ENCODE results near the gene EFEMP1.

EFEMP1 gene

GRCh38 chr2:55949211-55949610 is 25.6 kb upstream of the EFEMP1 start:
- no peaks in the 10 kb centered on the region for H3K9me3 Mint-ChIP-seq (ENCODE audit: low read depth)
- no peaks in the 10 kb centered on the region for H3K4me1 Mint-ChIP-seq (ENCODE audit: low read depth)
- no peaks in the 10 kb centered on the region for H3K36me3 Mint-ChIP-seq
- H3K27ac Mint-ChIP-seq: no peak overlapping the region
- H3K4me3 Mint-ChIP-seq: no peak overlapping the region
- H3K27me3 Mint-ChIP-seq: peaks cover 3% of the 10 kb centered on the region

- Mint-ChIP-seq H3K4me1 (ENCODE audit: low read depth) (no peaks in the 10 kb centered on the region), H3K27me3 (peaks cover 3% of the 10 kb centered on the region), H3K36me3 (no peaks in the 10 kb centered on the region), H3K9me3 (ENCODE audit: low read depth) (no peaks in the 10 kb centered on the region), H3K27ac (no peak overlapping the region), H3K4me3 (no peak overlapping the region)
These were observed 24.8 kb upstream of the EFEMP1 start for GRCh38 chr2:55948176-55948923.

- peaks cover 3% of the 10 kb centered on the region for H3K27me3 Mint-ChIP-seq
These were observed 24.2 kb upstream of the EFEMP1 start for GRCh38 chr2:55947752-55948151.

GRCh38 chr2:55946793-55947192 is 23.2 kb upstream of the EFEMP1 start:
- Mint-ChIP-seq H3K4me1 (ENCODE audit: low read depth) (no peaks in the 10 kb centered on the region), H3K36me3 (no peaks in the 10 kb centered on the region), H3K27ac (no peak overlapping the region), H3K9me3 (ENCODE audit: low read depth) (no peaks in the 10 kb centered on the region), H3K27me3 (peaks cover 3% of the 10 kb centered on the region), H3K4me3 (no peak overlapping the region)

More at GRCh38 chr2:55947752-55948151, 24.2 kb upstream of the EFEMP1 start:
- Mint-ChIP-seq H3K9me3 (ENCODE audit: low read depth) (no peaks in the 10 kb centered on the region), H3K36me3 (no peaks in the 10 kb centered on the region), H3K27ac (no peak overlapping the region), H3K4me1 (ENCODE audit: low read depth) (no peaks in the 10 kb centered on the region), H3K4me3 (no peak overlapping the region)

GRCh38 chr2:55943466-55943865 is 19.9 kb upstream of the EFEMP1 start:
- Mint-ChIP-seq H3K27ac (no peak overlapping the region), H3K4me1 (ENCODE audit: low read depth) (no peaks in the 10 kb centered on the region), H3K9me3 (ENCODE audit: low read depth) (no peaks in the 10 kb centered on the region), H3K4me3 (no peak overlapping the region), H3K36me3 (no peaks in the 10 kb centered on the region), H3K27me3 (peaks cover 1% of the 10 kb centered on the region)

- H3K36me3 Mint-ChIP-seq: no peaks in the 10 kb centered on the region
- no peak overlapping the region for H3K4me3 Mint-ChIP-seq
- H3K27ac Mint-ChIP-seq: no peak overlapping the region
- no peaks in the 10 kb centered on the region for H3K9me3 Mint-ChIP-seq (ENCODE audit: low read depth)
- peaks cover 3% of the 10 kb centered on the region for H3K27me3 Mint-ChIP-seq
- H3K4me1 Mint-ChIP-seq (ENCODE audit: low read depth): no peaks in the 10 kb centered on the region
These were observed 12.8 kb upstream of the EFEMP1 start for GRCh38 chr2:55936351-55936750.

- no peak overlapping the region for H3K4me3 Mint-ChIP-seq
- H3K27ac Mint-ChIP-seq: no peak overlapping the region
- H3K4me1 Mint-ChIP-seq (ENCODE audit: low read depth): no peaks in the 10 kb centered on the region
- H3K9me3 Mint-ChIP-seq (ENCODE audit: low read depth): no peaks in the 10 kb centered on the region
- H3K36me3 Mint-ChIP-seq: no peaks in the 10 kb centered on the region
- H3K27me3 Mint-ChIP-seq: peaks cover 3% of the 10 kb centered on the region
These were observed 10.8 kb upstream of the EFEMP1 start for GRCh38 chr2:55934337-55934736.

- H3K27ac Mint-ChIP-seq: no peak overlapping the region
- H3K4me3 Mint-ChIP-seq: no peak overlapping the region
- H3K4me1 Mint-ChIP-seq (ENCODE audit: low read depth): no peaks in the 10 kb centered on the region
- H3K9me3 Mint-ChIP-seq (ENCODE audit: low read depth): no peaks in the 10 kb centered on the region
- H3K36me3 Mint-ChIP-seq: no peaks in the 10 kb centered on the region
- peaks cover 3% of the 10 kb centered on the region for H3K27me3 Mint-ChIP-seq
These were observed 9.3 kb upstream of the EFEMP1 start for GRCh38 chr2:55932843-55933242.

GRCh38 chr2:55931281-55931680 is 7.7 kb upstream of the EFEMP1 start:
- Mint-ChIP-seq H3K4me1 (ENCODE audit: low read depth) (no peaks in the 10 kb centered on the region), H3K27ac (no peak overlapping the region), H3K9me3 (ENCODE audit: low read depth) (no peaks in the 10 kb centered on the region), H3K4me3 (no peak overlapping the region), H3K36me3 (no peaks in the 10 kb centered on the region), H3K27me3 (peaks cover 9% of the 10 kb centered on the region)

- Mint-ChIP-seq H3K36me3 (no peaks in the 10 kb centered on the region), H3K4me1 (ENCODE audit: low read depth) (no peaks in the 10 kb centered on the region), H3K9me3 (ENCODE audit: low read depth) (no peaks in the 10 kb centered on the region), H3K27me3 (peaks cover 14% of the 10 kb centered on the region), H3K4me3 (no peak overlapping the region), H3K27ac (no peak overlapping the region)
These were observed 5.9 kb upstream of the EFEMP1 start for GRCh38 chr2:55929476-55929875.

- H3K9me3 Mint-ChIP-seq (ENCODE audit: low read depth): no peaks in the 10 kb centered on the region
- H3K4me1 Mint-ChIP-seq (ENCODE audit: low read depth): peaks cover 9% of the 10 kb centered on the region
- H3K36me3 Mint-ChIP-seq: no peaks in the 10 kb centered on the region
- H3K27ac Mint-ChIP-seq: no peak overlapping the region
- H3K27me3 Mint-ChIP-seq: peaks cover 30% of the 10 kb centered on the region
- H3K4me3 Mint-ChIP-seq: no peak overlapping the region
These were observed 3.4 kb upstream of the EFEMP1 start for GRCh38 chr2:55926974-55927373.

- Mint-ChIP-seq H3K4me3 (no peak overlapping the region), H3K27ac (no peak overlapping the region), H3K9me3 (ENCODE audit: low read depth) (no peaks in the 10 kb centered on the region), H3K36me3 (no peaks in the 10 kb centered on the region), H3K27me3 (peaks cover 34% of the 10 kb centered on the region), H3K4me1 (ENCODE audit: low read depth) (peaks cover 9% of the 10 kb centered on the region)
These were observed 2.7 kb upstream of the EFEMP1 start for GRCh38 chr2:55926246-55926645.

GRCh38 chr2:55923982-55924321 is 370 bp upstream of the EFEMP1 start:
- peaks cover 9% of the 10 kb centered on the region for H3K4me1 Mint-ChIP-seq (ENCODE audit: low read depth)
- H3K36me3 Mint-ChIP-seq: no peaks in the 10 kb centered on the region
- H3K27me3 Mint-ChIP-seq: peaks cover 37% of the 10 kb centered on the region
- H3K9me3 Mint-ChIP-seq (ENCODE audit: low read depth): no peaks in the 10 kb centered on the region
- H3K4me3 Mint-ChIP-seq: no peak overlapping the region
- no peak overlapping the region for H3K27ac Mint-ChIP-seq

GRCh38 chr2:55922291-55922907 is 1.2 kb downstream of the EFEMP1 start:
- no peak overlapping the region for H3K27ac Mint-ChIP-seq
- H3K4me1 Mint-ChIP-seq (ENCODE audit: low read depth): peaks cover 9% of the 10 kb centered on the region
- peaks cover 37% of the 10 kb centered on the region for H3K27me3 Mint-ChIP-seq
- H3K9me3 Mint-ChIP-seq (ENCODE audit: low read depth): no peaks in the 10 kb centered on the region
- H3K4me3 Mint-ChIP-seq: no peak overlapping the region
- H3K36me3 Mint-ChIP-seq: no peaks in the 10 kb centered on the region

GRCh38 chr2:55919574-55919973 is 4.0 kb downstream of the EFEMP1 start:
- Mint-ChIP-seq H3K27me3 (peaks cover 25% of the 10 kb centered on the region), H3K4me3 (no peak overlapping the region), H3K9me3 (ENCODE audit: low read depth) (no peaks in the 10 kb centered on the region), H3K36me3 (no peaks in the 10 kb centered on the region), H3K4me1 (ENCODE audit: low read depth) (peaks cover 9% of the 10 kb centered on the region), H3K27ac (no peak overlapping the region)

GRCh38 chr2:55918856-55919255 is 4.7 kb downstream of the EFEMP1 start:
- Mint-ChIP-seq H3K9me3 (ENCODE audit: low read depth) (no peaks in the 10 kb centered on the region), H3K27me3 (peaks cover 19% of the 10 kb centered on the region), H3K27ac (no peak overlapping the region), H3K36me3 (no peaks in the 10 kb centered on the region), H3K4me1 (ENCODE audit: low read depth) (peaks cover 7% of the 10 kb centered on the region), H3K4me3 (no peak overlapping the region)

All from activated naive CD8-positive, alpha-beta T cell (primary cell).